OCI-LY7 (cell line): ENCODE measurements around the gene GPRC5D.

Experiments
- EZH2phosphoT487 ChIP-seq: fragments of 200-600 bp; sonication (generic); IDR thresholded peaks from 2 replicates; pipeline ENCODE4 v1.6.1; 2018; ENCODE audit warnings: low read depth, borderline replicate concordance, mild to moderate bottlenecking, mixed run types, antibody characterized with exemption, low read length, moderate library complexity, mixed read lengths
- TF ChIP-seq, protein P1 (sequence below): fragments of 200-600 bp; sonication (generic); conservative IDR thresholded peaks from 2 replicates; pipeline ENCODE4 v1.5.1; 2014; ENCODE audit warnings: mild to moderate bottlenecking, antibody characterized with exemption, low read length, moderate library complexity, mixed read lengths

DNA sequence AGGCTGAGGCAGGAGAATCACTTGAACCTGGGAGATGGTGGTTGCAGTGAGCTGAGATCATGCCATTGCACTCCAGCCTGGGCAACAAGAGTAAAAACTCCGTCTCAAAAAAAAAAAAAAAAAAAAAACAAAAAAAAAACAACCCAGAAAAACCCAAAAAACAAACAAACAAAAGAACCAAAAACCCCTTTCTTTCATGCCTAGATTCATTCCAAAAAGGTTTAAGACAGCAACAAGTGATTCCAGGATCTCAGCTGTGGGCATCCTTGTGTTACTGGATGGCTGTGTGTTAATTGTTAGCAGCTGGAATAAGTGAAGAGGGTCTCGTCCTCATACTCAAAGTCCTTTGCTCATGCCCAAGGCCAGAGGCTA, 51.2 kb downstream of the GPRC5D start:
- TF ChIP-seq, protein P1, sequence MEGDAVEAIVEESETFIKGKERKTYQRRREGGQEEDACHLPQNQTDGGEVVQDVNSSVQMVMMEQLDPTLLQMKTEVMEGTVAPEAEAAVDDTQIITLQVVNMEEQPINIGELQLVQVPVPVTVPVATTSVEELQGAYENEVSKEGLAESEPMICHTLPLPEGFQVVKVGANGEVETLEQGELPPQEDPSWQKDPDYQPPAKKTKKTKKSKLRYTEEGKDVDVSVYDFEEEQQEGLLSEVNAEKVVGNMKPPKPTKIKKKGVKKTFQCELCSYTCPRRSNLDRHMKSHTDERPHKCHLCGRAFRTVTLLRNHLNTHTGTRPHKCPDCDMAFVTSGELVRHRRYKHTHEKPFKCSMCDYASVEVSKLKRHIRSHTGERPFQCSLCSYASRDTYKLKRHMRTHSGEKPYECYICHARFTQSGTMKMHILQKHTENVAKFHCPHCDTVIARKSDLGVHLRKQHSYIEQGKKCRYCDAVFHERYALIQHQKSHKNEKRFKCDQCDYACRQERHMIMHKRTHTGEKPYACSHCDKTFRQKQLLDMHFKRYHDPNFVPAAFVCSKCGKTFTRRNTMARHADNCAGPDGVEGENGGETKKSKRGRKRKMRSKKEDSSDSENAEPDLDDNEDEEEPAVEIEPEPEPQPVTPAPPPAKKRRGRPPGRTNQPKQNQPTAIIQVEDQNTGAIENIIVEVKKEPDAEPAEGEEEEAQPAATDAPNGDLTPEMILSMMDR: no peak
- no peak for TF ChIP-seq EZH2phosphoT487
